H9 (cell line): ENCODE measurements around the gene RMDN2. TPM values are rescaled to one million over a fixed set of nuclear protein-coding genes. Genes with fewer than 3 reads are reported as not detected.

Source experiments
- DNase-seq: peaks from one replicate; pipeline ENCODE4 v3.0.0-alpha.2; 2017
- H2AFZ ChIP-seq: one replicate; pipeline ENCODE4 v1.6.1; 2013; ENCODE audit warnings: mild to moderate bottlenecking, low read length, control low read depth, moderate library complexity
- H2AK5ac ChIP-seq: 2 replicates; pipeline ENCODE4 v1.6.1; 2013; ENCODE audit warnings: low read length, control low read depth, mixed read lengths; ENCODE audit not compliant: insufficient read length
- H2BK120ac ChIP-seq: one replicate; pipeline ENCODE4 v1.6.1; 2013; ENCODE audit warnings: low read depth, mild to moderate bottlenecking, low read length, control low read depth, inconsistent platforms; ENCODE audit not compliant: poor library complexity, severe bottlenecking
- H2BK12ac ChIP-seq: 2 replicates; pipeline ENCODE4 v1.6.1; 2013; ENCODE audit warnings: low read length, control low read depth, mixed read lengths, low read depth; ENCODE audit not compliant: insufficient read length
- H2BK15ac ChIP-seq: 2 replicates; pipeline ENCODE4 v1.6.1; 2013; ENCODE audit warnings: low read depth, low read length, control low read depth
- H2BK20ac ChIP-seq: one replicate; pipeline ENCODE4 v1.6.1; 2013; ENCODE audit warnings: low read depth, mild to moderate bottlenecking, low read length, control low read depth, inconsistent platforms; ENCODE audit not compliant: poor library complexity, severe bottlenecking
- H2BK5ac ChIP-seq: 2 replicates; pipeline ENCODE4 v1.6.1; 2013; ENCODE audit warnings: low read length, control low read depth, mixed read lengths; ENCODE audit not compliant: insufficient read length
- H3K14ac ChIP-seq: 2 replicates; pipeline ENCODE4 v1.6.1; 2013; ENCODE audit warnings: low read length, control low read depth; ENCODE audit not compliant: insufficient read depth
- H3K18ac ChIP-seq: 2 replicates; pipeline ENCODE4 v1.6.1; 2013; ENCODE audit warnings: low read depth, mild to moderate bottlenecking, mixed read lengths, low read length, control low read depth; ENCODE audit not compliant: insufficient read length
- H3K23ac ChIP-seq: 2 replicates; pipeline ENCODE4 v1.6.1; 2013; ENCODE audit warnings: low read length, control low read depth, mixed read lengths, low read depth; ENCODE audit not compliant: insufficient read length
- H3K23me2 ChIP-seq: 2 replicates; pipeline ENCODE4 v1.6.1; 2013; ENCODE audit warnings: low read depth, mild to moderate bottlenecking, mixed read lengths, low read length, control low read depth; ENCODE audit not compliant: insufficient read length, poor library complexity, severe bottlenecking
- H3K27ac ChIP-seq: 2 replicates; pipeline ENCODE4 v1.5.1; 2013; ENCODE audit warnings: low read length, control low read depth, mixed read lengths, low read depth; ENCODE audit not compliant: insufficient read length
- H3K27me3 ChIP-seq: 2 replicates; pipeline ENCODE4 v1.6.1; 2013; ENCODE audit warnings: low read length, control low read depth, inconsistent platforms; ENCODE audit not compliant: insufficient read depth
- H3K4ac ChIP-seq: 2 replicates; pipeline ENCODE4 v1.6.1; 2013; ENCODE audit warnings: low read depth, mild to moderate bottlenecking, control low read depth, inconsistent platforms, low read length, moderate library complexity
- H3K4me1 ChIP-seq: 2 replicates; pipeline ENCODE4 v1.6.1; 2013; ENCODE audit warnings: low read length, control low read depth, inconsistent platforms; ENCODE audit not compliant: insufficient read depth
- H3K4me2 ChIP-seq: 2 replicates; pipeline ENCODE4 v1.6.1; 2013; ENCODE audit warnings: low read length, control low read depth, mixed read lengths; ENCODE audit not compliant: insufficient read length, insufficient read depth
- H3K56ac ChIP-seq: 2 replicates; pipeline ENCODE4 v1.6.1; 2013; ENCODE audit warnings: low read depth, mild to moderate bottlenecking, mixed read lengths, low read length, control low read depth; ENCODE audit not compliant: insufficient read length
- H3K79me1 ChIP-seq: 2 replicates; pipeline ENCODE4 v1.6.1; 2013; ENCODE audit warnings: low read depth, mild to moderate bottlenecking, moderate library complexity, low read length, control low read depth, inconsistent platforms; ENCODE audit not compliant: insufficient read depth, poor library complexity, severe bottlenecking
- H3K79me2 ChIP-seq: 2 replicates; pipeline ENCODE4 v1.6.1; 2013; ENCODE audit warnings: low read length, control low read depth, inconsistent platforms; ENCODE audit not compliant: insufficient read depth
- H3K9ac ChIP-seq: 2 replicates; pipeline ENCODE4 v1.6.1; 2013; ENCODE audit warnings: low read length, control low read depth, mixed read lengths; ENCODE audit not compliant: insufficient read length; ENCODE audit errors: extremely low read depth
- H3K9me3 ChIP-seq: one replicate; pipeline ENCODE4 v1.6.1; 2013; ENCODE audit warnings: low read depth, low read length, inconsistent platforms; ENCODE audit not compliant: control insufficient read depth
- H3T11ph ChIP-seq: one replicate; pipeline ENCODE4 v1.6.1; 2013; ENCODE audit warnings: mild to moderate bottlenecking, low read length, control low read depth, inconsistent platforms
- H4K20me1 ChIP-seq: one replicate; pipeline ENCODE4 v1.6.1; 2013; ENCODE audit not compliant: control insufficient read depth, insufficient read length, insufficient read depth
- H4K5ac ChIP-seq: 2 replicates; pipeline ENCODE4 v1.6.1; 2013; ENCODE audit warnings: low read depth, mild to moderate bottlenecking, mixed read lengths, low read length, control low read depth; ENCODE audit not compliant: insufficient read length
- H4K8ac ChIP-seq: replicated peaks from 2 replicates; pipeline ENCODE4 v1.6.1; 2013; ENCODE audit warnings: low read length, control low read depth, mixed read lengths, low read depth; ENCODE audit not compliant: insufficient read length
- H4K91ac ChIP-seq: 2 replicates; pipeline ENCODE4 v1.6.1; 2013; ENCODE audit warnings: low read depth, mild to moderate bottlenecking, moderate library complexity, mixed read lengths, low read length, control low read depth; ENCODE audit not compliant: insufficient read length
- H3K27ac Mint-ChIP-seq, 3 experiments: 2 replicates in 2 of 3; 3 replicates in 1 of 3; pipeline ENCODE4 v1.8.0; 2020 to 2021; ENCODE audit warnings: mixed read lengths in 3 of 3, mild to moderate bottlenecking in 1 of 3, moderate library complexity in 1 of 3
- H3K27me3 Mint-ChIP-seq: 2 replicates; pipeline ENCODE4 v1.8.0; 2021; ENCODE audit warnings: low read depth, mild to moderate bottlenecking, moderate library complexity, mixed read lengths
- H3K36me3 Mint-ChIP-seq, 3 experiments: 2 replicates in 2 of 3; 3 replicates in 1 of 3; pipeline ENCODE4 v1.8.0; 2020 to 2021; ENCODE audit warnings: low read depth in 3 of 3, mixed read lengths in 3 of 3; ENCODE audit not compliant: insufficient read depth in 1 of 3
- H3K4me1 Mint-ChIP-seq, 2 experiments: 2 replicates each; pipeline ENCODE4 v1.8.0; 2020; ENCODE audit warnings: mixed read lengths in 2 of 2
- H3K4me3 Mint-ChIP-seq, 2 experiments: 2 replicates in 1 of 2; 3 replicates in 1 of 2; pipeline ENCODE4 v1.8.0; 2020 to 2021; ENCODE audit warnings: mild to moderate bottlenecking in 2 of 2, mixed read lengths in 2 of 2, moderate library complexity in 1 of 2
- H3K9me3 Mint-ChIP-seq, 2 experiments: 2 replicates in 1 of 2; 3 replicates in 1 of 2; pipeline ENCODE4 v1.8.0; 2020; ENCODE audit warnings: mild to moderate bottlenecking in 2 of 2, mixed read lengths in 2 of 2, moderate library complexity in 1 of 2
- WGBS: extraction: QIAGEN DNeasy Blood & Tissue Kit; methylation state at CpG from one replicate; pipeline ENCODE4 v1.1.7; 2013; ENCODE audit warnings: missing lambda C conversion rate, low lambda C conversion rate, mixed read lengths; ENCODE audit not compliant: insufficient read length; ENCODE audit errors: extremely low coverage; 5-methylcytosine and 5-hydroxymethylcytosine counted together
- total RNA-seq: library from RNA; stranded (reverse); gene quantifications from 2 replicates; pipeline ENCODE4 v1.2.1, GENCODE V29; 2021
- TF ChIP-seq, protein P1 (sequence below): fragments of 200-600 bp; sonication (generic); conservative IDR thresholded peaks from 3 replicates; pipeline ENCODE4 v1.8.0; 2021; ENCODE audit warnings: antibody characterized with exemption, mild to moderate bottlenecking

Gene RMDN2
- total RNA-seq, 1 experiment from 2014 or later = 2.8 TPM

DNA sequence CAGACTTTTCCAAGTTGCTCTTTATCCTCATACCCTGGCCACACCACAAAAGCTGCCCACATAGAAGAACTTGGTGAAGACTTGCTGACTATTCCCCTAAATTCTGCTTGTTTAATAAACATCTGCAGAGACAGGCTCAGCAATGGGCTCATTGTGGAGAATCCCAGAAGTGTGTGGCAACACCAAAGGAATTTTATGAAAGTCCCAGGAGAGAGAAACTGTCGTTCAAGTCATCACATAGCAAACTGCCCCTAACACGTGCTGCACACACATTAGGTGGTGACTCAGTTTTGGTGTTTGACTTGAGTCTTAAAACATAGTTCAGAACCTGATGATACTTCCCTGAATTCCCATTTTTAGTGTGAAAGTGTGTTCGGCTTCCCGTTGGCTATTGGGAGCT, 112.2 kb downstream of the RMDN2 start:
- peaks cover 2 to 4% of the 10 kb centered on the region in 2 experiments; a peak in 2 of 4 replicates for H3K4me1 Mint-ChIP-seq

More for the DNA sequence above, 112.2 kb downstream of the RMDN2 start:
- H3K14ac ChIP-seq = no peak overlapping the region
- Mint-ChIP-seq H3K36me3 (no peaks in the 10 kb centered on the region), H3K27me3 (peaks cover 14% of the 10 kb centered on the region), H3K4me3 (no peak overlapping the region), H3K9me3 (no peaks in the 10 kb centered on the region), H3K27ac (no peak overlapping the region)
- no peak overlapping the region for H2BK15ac ChIP-seq
- H4K20me1 ChIP-seq = no peaks in the 10 kb centered on the region
- no peak overlapping the region for H4K8ac ChIP-seq
- H3K9ac ChIP-seq = no peak overlapping the region
- H3K23me2 ChIP-seq = no peaks in the 10 kb centered on the region
- no peaks in the 10 kb centered on the region for H3K79me1 ChIP-seq
- no peak overlapping the region for H3K23ac ChIP-seq
- no peak overlapping the region for H3K4me2 ChIP-seq
- no peak overlapping the region for H2AFZ ChIP-seq
- H2BK5ac ChIP-seq = no peak overlapping the region
- no peak overlapping the region for H2BK20ac ChIP-seq
- no peak for DNase-seq
- no peak overlapping the region for H2BK12ac ChIP-seq
- peaks cover 3% of the 10 kb centered on the region; the same call in 1 of the 2 replicates for H3K27me3 ChIP-seq
- no CpG with 5 or more reads among the region's 4 CpGs for WGBS
- H4K91ac ChIP-seq = no peak overlapping the region
- H2AK5ac ChIP-seq = no peak overlapping the region
- no peak overlapping the region for H4K5ac ChIP-seq
- H3K27ac ChIP-seq = no peak overlapping the region
- no peak overlapping the region for H2BK120ac ChIP-seq
- no peak overlapping the region for H3K4ac ChIP-seq
- H3K4me1 ChIP-seq = 0 out of 2 replicates have a peak, but pooled peaks cover 3% of the 10 kb centered on the region
- H3K56ac ChIP-seq = no peak overlapping the region
- no peak overlapping the region for H3K18ac ChIP-seq
- H3K9me3 ChIP-seq = no peaks in the 10 kb centered on the region
- H3K79me2 ChIP-seq = no peaks in the 10 kb centered on the region
- no peak overlapping the region for H3T11ph ChIP-seq
- TF ChIP-seq, protein P1, sequence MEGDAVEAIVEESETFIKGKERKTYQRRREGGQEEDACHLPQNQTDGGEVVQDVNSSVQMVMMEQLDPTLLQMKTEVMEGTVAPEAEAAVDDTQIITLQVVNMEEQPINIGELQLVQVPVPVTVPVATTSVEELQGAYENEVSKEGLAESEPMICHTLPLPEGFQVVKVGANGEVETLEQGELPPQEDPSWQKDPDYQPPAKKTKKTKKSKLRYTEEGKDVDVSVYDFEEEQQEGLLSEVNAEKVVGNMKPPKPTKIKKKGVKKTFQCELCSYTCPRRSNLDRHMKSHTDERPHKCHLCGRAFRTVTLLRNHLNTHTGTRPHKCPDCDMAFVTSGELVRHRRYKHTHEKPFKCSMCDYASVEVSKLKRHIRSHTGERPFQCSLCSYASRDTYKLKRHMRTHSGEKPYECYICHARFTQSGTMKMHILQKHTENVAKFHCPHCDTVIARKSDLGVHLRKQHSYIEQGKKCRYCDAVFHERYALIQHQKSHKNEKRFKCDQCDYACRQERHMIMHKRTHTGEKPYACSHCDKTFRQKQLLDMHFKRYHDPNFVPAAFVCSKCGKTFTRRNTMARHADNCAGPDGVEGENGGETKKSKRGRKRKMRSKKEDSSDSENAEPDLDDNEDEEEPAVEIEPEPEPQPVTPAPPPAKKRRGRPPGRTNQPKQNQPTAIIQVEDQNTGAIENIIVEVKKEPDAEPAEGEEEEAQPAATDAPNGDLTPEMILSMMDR = no peak
